Loucy (cell line): ENCODE data around the gene DNASE1.

Experiments used
- H2AFZ ChIP-seq: fragments of 200-600 bp; sonication (generic); 2 replicates; pipeline ENCODE4 v1.6.0; 2016; ENCODE audit warnings: antibody characterized with exemption, mild to moderate bottlenecking, low read length, moderate library complexity
- H3F3A ChIP-seq: fragments of 200-600 bp; 2 replicates; pipeline ENCODE4 v1.6.0; 2016; ENCODE audit warnings: antibody characterized with exemption, low read depth, mild to moderate bottlenecking
- H3K27me3 ChIP-seq: fragments of 200-600 bp; sonication (generic); 2 replicates; pipeline ENCODE4 v1.6.1; 2014; ENCODE audit warnings: low read length, mild to moderate bottlenecking; ENCODE audit not compliant: insufficient read depth, poor library complexity, severe bottlenecking
- H3K36me3 ChIP-seq: fragments of 200-600 bp; sonication (generic); 2 replicates; pipeline ENCODE4 v1.6.1; 2016; ENCODE audit warnings: low read length; ENCODE audit not compliant: insufficient read depth
- H3K4me1 ChIP-seq: fragments of 200-600 bp; sonication (generic); 2 replicates; pipeline ENCODE4 v1.5.1; 2014; ENCODE audit warnings: low read length, mild to moderate bottlenecking; ENCODE audit not compliant: insufficient read depth, poor library complexity, severe bottlenecking
- H3K4me2 ChIP-seq: fragments of 200-600 bp; sonication (generic); 2 replicates; pipeline ENCODE4 v1.6.0; 2014; ENCODE audit warnings: antibody characterized with exemption, low read length, low read depth, mild to moderate bottlenecking; ENCODE audit not compliant: poor library complexity, severe bottlenecking
- H3K4me3 ChIP-seq: fragments of 200-600 bp; sonication (generic); 2 replicates; pipeline ENCODE4 v1.5.1; 2014; ENCODE audit warnings: low read length, mild to moderate bottlenecking, mixed read lengths; ENCODE audit not compliant: poor library complexity, severe bottlenecking
- H3K79me2 ChIP-seq: fragments of 200-600 bp; sonication (generic); 2 replicates; pipeline ENCODE4 v1.6.1; 2014; ENCODE audit warnings: low read length; ENCODE audit not compliant: insufficient read depth
- H3K9ac ChIP-seq: fragments of 200-600 bp; sonication (generic); 2 replicates; pipeline ENCODE4 v1.6.0; 2014; ENCODE audit warnings: mild to moderate bottlenecking, low read depth, low read length, moderate library complexity; ENCODE audit not compliant: poor library complexity, severe bottlenecking
- H3K9me2 ChIP-seq: fragments of 200-600 bp; sonication (generic); replicated peaks from 2 replicates; pipeline ENCODE4 v1.6.1; 2016; ENCODE audit warnings: low read depth, low read length, mixed read lengths
- H3K9me3 ChIP-seq: fragments of 200-600 bp; sonication (generic); 2 replicates; pipeline ENCODE4 v1.6.1; 2014; ENCODE audit warnings: mild to moderate bottlenecking, antibody characterized with exemption, low read length, low read depth; ENCODE audit not compliant: insufficient read depth
- H4K20me1 ChIP-seq: fragments of 200-600 bp; sonication (generic); 2 replicates; pipeline ENCODE4 v1.6.0; 2014; ENCODE audit warnings: antibody characterized with exemption, low read length, mild to moderate bottlenecking; ENCODE audit not compliant: insufficient read depth, poor library complexity, severe bottlenecking
- EZH2phosphoT487 ChIP-seq: fragments of 200-600 bp; IDR thresholded peaks from 2 replicates; pipeline ENCODE4 v1.6.1; 2018; ENCODE audit warnings: antibody characterized with exemption, mild to moderate bottlenecking, moderate library complexity, borderline replicate concordance
- TF ChIP-seq, protein P1 (sequence below): fragments of 200-600 bp; sonication (generic); conservative IDR thresholded peaks from 2 replicates; pipeline ENCODE4 v1.5.1; 2014; ENCODE audit warnings: mild to moderate bottlenecking, antibody characterized with exemption, low read length

The DNASE1 gene

DNA sequence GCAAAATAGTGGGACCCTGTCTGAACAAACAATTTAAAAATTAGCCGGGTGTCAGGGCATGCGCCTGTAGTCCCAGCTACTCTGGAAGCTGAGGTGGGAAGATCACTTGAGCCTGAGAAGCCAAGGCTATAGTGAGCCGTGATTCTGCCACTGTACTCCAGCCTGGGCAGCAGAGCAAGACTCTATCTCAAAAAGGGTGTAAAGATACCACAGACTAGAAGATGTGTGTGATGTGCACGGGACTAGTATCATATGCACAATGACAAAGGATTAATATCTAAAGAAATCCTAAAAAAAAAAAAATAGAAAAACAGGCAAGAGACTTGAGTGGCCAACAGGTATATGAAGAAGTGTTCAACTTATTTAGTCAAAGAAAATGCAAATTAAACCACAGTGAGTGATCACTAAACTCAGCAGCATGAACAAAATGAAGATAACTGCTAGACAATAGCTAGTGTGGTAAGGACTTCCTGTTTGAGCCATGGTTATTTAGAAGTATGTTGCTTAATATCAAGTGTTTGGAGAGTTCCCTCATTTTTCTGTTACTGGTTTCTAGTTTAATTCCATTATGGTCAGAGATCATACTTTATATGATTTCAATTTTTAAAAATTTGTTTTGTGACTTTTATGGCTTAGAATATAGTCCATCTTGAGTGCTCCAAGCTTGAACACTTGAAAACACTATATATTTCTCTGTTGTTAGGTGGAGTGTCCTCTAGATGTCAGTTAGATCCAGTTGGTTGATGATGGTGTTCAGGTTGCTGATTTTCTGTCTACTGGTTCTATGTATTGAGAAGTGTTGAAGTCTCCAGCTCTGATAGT, 28.4 kb upstream of the DNASE1 start:
- Histone ChIP-seq H3K4me2 (peak overlapping the region; percentile 69), H2AFZ (peak overlapping the region; percentile 71; the same call in 1 of the 2 replicates), H4K20me1 (no peaks in the 10 kb centered on the region), H3F3A (no peaks in the 10 kb centered on the region), H3K79me2 (0 out of 2 replicates have a peak, but pooled peaks cover 3% of the 10 kb centered on the region), H3K4me1 (peaks cover 26% of the 10 kb centered on the region), H3K36me3 (no peaks in the 10 kb centered on the region), H3K9ac (peak overlapping the region; percentile 42), H3K4me3 (peak overlapping the region; percentile 48), H3K9me2 (no peaks in the 10 kb centered on the region), H3K27me3 (no peaks in the 10 kb centered on the region), H3K9me3 (no peaks in the 10 kb centered on the region)
- TF ChIP-seq EZH2phosphoT487: no peak
- TF ChIP-seq, protein P1, sequence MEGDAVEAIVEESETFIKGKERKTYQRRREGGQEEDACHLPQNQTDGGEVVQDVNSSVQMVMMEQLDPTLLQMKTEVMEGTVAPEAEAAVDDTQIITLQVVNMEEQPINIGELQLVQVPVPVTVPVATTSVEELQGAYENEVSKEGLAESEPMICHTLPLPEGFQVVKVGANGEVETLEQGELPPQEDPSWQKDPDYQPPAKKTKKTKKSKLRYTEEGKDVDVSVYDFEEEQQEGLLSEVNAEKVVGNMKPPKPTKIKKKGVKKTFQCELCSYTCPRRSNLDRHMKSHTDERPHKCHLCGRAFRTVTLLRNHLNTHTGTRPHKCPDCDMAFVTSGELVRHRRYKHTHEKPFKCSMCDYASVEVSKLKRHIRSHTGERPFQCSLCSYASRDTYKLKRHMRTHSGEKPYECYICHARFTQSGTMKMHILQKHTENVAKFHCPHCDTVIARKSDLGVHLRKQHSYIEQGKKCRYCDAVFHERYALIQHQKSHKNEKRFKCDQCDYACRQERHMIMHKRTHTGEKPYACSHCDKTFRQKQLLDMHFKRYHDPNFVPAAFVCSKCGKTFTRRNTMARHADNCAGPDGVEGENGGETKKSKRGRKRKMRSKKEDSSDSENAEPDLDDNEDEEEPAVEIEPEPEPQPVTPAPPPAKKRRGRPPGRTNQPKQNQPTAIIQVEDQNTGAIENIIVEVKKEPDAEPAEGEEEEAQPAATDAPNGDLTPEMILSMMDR: peak; percentile 36

DNA sequence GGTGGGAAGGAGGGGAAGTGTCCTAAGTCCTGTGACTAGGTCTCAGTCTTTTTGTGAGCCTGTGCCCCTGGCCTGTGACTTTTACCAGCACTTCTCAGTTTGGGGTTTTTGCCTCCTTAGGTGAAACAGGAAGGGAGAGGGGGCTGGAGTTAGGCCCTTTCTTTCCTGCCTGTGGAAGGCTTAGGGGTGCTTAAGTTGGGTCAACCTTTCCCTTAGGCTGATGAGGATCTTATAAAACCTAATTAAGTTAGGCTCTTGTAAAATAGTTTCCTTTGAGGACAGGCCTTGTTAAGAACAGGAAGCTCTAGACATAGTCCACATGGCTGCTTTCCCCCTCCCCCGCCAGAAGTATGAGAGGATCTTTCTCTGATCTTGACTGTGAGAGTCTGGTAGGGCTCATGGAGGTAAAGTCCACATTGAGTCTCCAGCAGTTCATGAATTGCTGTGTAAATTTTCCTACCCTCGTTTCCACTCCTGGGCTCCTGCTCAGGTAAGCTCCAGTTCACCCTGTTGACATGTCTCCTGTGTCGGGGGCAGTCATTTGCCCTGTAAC, 17.0 kb upstream of the DNASE1 start:
- H3F3A ChIP-seq: no peaks in the 10 kb centered on the region
- peak overlapping the region; percentile 51 for H3K4me3 ChIP-seq
- H3K4me2 ChIP-seq: peak overlapping the region; percentile 64
- peak overlapping the region; percentile 67 for H2AFZ ChIP-seq
- H3K27me3 ChIP-seq: no peaks in the 10 kb centered on the region
- peaks cover 9% of the 10 kb centered on the region; the same call in 1 of the 2 replicates for H3K79me2 ChIP-seq
- H3K9me3 ChIP-seq: no peaks in the 10 kb centered on the region
- H3K4me1 ChIP-seq: peaks cover 15% of the 10 kb centered on the region
- no peaks in the 10 kb centered on the region for H3K9me2 ChIP-seq
- H4K20me1 ChIP-seq: no peaks in the 10 kb centered on the region
- H3K36me3 ChIP-seq: no peaks in the 10 kb centered on the region
- no peak for TF ChIP-seq EZH2phosphoT487
- TF ChIP-seq, protein P1: no peak
- peak overlapping the region; percentile 65 for H3K9ac ChIP-seq

DNA sequence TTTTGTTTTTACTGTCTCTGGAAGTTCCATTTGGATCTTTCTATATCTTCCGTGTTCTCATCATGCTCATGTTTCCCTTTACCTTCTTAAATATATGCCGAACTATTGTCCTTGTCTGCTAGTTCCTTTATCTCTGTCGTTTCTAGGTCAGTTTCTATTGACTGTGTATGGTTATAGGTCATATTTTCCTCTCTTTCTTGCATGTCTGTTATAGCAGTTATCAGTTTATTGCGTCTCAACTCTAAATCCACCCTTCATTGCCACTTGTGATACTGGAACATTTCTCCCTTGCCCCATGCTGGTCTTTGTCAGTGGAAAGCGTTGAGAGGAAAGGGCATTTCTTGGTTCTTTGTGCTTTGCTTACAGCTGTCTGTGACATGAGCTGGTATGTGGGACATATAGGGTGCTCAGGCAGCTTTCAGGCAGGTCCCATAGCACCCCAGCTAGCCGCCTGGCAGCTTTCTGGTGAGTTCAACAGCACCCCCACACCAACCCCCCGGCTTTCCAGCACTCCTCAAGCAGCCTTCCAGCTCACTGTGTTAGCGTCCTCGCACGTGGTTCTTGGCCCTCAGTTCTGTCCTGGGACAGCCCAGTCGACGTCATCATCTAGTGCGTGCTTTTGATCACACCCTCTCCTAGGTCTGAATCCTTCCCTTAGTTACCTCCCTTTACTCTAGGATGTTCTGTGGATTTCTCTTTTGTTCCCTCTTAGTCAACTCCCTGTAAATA, 15.4 kb upstream of the DNASE1 start:
- no peaks in the 10 kb centered on the region for H3K9me3 ChIP-seq
- no peaks in the 10 kb centered on the region for H3K27me3 ChIP-seq
- no peaks in the 10 kb centered on the region for H4K20me1 ChIP-seq
- H3K4me2 ChIP-seq: no peak overlapping the region
- H3K79me2 ChIP-seq: peaks cover 9% of the 10 kb centered on the region; the same call in 1 of the 2 replicates
- H3F3A ChIP-seq: no peaks in the 10 kb centered on the region
- TF ChIP-seq, protein P1: no peak
- no peak for TF ChIP-seq EZH2phosphoT487
- no peak overlapping the region for H3K4me3 ChIP-seq
- H3K36me3 ChIP-seq: no peaks in the 10 kb centered on the region
- H3K9me2 ChIP-seq: no peaks in the 10 kb centered on the region
- peaks cover 15% of the 10 kb centered on the region for H3K4me1 ChIP-seq
- H3K9ac ChIP-seq: no peak overlapping the region
- H2AFZ ChIP-seq: no peak overlapping the region
